ENCODE measurements around the gene PELI3.
"Not testable (repeated sequence)": the region's sequence is repeated elsewhere in the genome, so short reads cannot be mapped to it uniquely, and the experiment has no call there.

Gene PELI3, protein sequence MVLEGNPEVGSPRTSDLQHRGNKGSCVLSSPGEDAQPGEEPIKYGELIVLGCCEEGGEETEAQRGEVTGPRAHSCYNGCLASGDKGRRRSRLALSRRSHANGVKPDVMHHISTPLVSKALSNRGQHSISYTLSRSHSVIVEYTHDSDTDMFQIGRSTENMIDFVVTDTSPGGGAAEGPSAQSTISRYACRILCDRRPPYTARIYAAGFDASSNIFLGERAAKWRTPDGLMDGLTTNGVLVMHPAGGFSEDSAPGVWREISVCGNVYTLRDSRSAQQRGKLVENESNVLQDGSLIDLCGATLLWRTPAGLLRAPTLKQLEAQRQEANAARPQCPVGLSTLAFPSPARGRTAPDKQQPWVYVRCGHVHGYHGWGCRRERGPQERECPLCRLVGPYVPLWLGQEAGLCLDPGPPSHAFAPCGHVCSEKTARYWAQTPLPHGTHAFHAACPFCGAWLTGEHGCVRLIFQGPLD

DNA sequence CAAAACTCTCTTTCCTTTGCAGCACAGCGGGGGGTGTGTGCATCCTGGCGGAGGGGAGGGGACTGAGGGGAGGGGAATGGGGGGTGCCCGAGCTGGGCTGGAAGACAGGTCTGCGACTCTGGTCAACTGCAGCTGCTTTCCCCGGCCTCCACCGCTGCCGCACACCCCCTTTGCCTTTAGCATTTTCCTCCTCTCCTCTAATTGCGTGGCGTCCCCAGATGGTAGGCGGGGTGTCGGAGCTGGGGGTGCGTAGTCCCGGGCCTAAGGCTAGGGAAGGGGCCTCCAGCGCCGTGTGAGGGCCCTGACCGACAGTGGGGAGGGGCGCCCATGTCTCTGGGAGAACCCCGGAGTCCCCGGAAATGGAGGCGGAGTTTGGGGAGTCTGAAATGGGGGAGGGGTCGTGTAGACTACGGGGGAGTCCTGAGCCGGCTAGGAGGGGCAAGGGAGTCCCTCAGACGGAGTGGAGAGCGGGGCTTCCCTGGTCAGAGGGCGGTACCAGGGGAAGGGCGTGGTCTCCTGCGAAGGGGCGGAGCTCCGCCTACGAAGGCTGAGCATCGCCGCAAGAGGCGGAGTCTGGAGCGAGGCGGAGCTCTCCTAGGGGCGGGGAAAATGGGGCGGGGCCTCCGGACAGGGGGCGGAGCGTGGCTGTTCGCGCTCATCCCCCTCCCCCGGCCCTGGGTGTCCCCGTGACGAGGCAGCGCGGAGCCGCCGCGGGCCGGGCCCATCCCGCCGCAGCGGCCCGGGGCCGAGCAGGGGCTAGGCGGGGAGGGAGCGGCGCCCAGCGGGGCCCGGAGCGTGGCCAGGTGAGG, at the start of gene PELI3:
Gene PELI3 (plus strand): TSS at position 681 of the 809 bp plus-strand sequence. CDS start 1,224 bp downstream, outside the sequence.
- peak; percentile 76 to 88 for DNase-seq

DNA sequence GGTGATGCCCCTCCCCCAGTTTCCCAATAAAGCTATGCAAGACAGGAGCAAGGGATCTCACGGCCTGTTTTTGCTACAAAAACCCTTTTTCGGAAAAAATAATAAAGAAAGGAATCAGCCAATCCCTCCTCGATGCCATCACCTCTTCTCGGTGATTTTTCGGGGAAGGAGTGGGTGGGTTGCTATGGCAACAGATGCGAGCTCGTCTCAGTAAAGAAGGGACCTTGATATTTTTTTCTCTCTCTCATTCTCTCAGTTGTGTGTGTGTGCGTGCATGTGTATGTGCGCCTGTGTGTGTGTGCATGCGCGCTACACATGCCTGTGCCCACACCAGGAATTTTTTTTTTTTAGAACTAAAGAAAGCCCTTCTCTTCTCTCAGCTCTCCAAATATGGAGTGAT, 49.7 kb upstream of the PELI3 start:
- no peak for DNase-seq

DNA sequence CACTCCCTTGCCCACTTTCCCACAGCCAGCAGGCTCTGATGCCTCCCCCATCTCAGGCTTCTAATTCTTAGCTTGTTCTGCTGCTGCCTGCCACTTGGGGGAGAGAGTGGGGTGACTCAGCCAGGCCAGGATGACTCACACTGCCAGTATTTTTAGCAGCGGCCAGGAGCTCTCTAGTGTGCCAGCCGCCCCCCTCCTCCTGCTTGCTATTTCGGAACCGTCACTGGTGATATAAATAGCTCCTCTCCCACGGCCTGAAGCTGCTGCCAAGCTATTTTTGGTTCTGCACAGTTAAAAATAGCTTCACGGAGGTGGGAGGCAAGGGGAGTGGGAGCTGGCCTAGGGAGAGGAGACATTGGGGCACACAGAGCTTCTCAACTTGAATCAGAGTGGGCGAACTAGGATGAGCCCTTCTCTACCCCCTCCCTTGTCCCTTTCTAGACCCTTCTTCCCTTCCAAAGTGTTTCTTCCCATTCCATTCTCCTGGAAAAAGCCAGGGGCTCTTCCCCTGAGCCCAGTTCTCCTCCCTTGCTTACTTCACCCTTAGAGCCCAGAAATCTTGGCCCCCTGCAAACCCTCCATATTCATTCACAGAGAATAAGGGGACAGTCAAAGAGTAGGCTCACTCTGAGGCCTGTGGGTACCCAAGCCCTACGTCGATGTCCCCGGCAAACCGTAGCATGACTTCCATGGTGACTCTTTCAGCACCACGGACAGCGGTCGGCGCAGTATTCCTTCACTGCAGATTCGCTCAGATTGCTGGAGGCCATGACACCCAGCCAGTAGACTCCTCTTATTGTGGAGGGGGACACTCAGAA, 48.3 kb upstream of the PELI3 start:
- peak; percentile 45 to 71 for DNase-seq

DNA sequence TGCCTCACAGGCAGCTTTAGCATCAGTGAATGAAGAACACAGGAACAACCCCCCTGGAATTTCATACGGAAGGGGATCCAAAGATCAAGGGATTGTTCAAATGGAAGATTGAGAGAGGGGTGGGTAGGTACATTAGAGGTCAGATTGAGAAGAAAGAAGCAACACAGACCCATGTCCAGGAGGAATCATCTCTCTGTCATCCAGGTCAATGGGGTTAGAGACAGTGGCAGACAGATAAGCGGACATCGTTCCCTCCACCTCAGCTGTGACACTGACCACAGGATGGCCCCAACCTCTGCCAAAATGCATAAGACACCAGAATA, 47.8 kb upstream of the PELI3 start:
- DNase-seq: no peak

DNA sequence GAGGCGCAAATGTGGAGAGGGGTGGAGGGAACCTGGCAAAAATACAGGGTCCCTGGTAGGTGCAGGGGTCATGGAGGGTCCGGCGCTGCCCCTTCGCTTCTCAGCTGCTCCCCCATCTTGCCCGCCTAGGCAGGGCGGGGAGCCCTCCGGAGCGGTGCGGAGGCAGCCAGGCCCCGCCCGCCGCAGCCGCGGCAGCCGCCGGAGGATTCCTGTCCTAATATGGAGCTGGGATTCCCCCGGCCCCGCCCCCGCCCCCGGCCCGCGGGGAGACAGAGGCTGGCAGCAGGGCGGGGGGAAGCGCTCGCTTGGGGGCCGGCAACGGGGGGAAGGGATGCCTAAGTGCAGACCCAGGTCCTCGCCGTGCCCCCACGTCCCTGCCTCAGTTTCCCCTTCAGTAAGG, 46.9 kb upstream of the PELI3 start:
- DNase-seq: peak; percentile 28 to 51

DNA sequence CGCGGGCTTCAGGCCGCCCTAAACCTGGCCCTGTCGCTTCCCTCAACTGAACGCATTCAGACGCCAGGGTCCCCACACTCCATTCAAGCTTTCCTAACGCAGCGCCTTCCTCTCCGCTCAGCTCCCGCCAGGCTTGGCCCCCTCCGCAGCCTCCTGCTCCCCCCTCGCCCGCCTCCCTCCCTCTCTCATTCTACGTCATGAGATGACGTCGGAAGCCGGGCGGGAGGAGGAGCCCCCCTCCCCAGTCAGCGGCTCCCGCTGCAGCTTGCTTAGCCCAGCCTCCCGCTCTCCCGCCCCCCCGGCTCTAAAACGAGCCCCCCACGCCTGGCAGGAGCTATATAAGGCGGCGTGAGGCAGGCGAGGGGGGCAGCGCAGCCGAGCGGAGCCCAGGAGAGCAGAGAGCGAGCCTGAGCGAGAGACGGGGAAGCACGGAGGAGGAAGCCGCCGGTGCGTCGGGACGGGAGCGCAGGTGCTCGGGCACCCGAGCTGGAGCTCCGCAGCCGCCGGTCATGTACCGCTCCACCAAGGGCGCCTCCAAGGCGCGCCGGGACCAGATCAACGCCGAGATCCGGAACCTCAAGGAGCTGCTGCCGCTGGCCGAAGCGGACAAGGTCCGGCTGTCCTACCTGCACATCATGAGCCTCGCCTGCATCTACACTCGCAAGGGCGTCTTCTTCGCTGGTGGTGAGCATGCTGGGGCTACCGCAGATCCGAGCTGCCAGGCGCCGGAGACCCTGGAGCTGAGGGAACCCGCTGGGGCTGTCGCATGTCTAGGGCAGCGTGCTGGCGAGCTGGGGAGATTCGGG, 45.8 kb upstream of the PELI3 start, which contains the start of gene NPAS4:
Gene NPAS4 (plus strand): TSS at position 365 of the 806 bp plus-strand sequence. CDS start 145 bp downstream, at position 510.
- peak; percentile 75 to 80 for DNase-seq

DNA sequence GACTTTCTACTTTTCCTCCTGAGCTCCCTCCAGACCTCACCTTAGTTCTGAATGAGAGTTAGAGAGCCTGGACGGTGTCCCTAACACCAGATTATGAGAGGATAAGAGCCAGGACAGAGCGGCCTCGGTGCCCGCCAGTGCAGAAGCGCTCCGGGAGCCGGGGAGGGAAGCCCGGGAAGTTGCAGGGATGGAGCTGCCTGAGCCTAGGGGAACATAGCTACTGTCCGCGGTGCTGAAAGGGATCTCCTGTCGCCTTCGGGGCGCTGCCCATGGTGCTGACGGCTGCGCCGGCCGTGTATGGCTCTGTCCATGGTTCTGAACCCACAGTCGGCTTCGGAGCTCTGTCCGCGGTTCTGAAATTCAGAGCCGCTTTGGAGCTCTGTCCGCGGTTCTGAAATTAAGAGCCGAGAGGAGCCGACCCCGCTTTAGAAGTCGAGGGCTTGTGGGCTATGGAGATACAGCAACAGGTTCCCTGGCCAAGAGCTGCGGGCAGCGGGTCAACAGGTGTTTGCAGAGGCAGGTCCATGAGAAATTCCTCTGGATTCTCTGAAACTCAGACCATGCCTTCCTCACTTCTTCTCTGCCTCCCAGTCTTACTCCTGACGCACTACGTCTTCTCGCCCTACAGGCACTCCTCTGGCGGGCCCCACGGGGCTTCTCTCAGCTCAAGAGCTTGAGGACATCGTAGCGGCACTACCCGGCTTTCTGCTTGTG, 45.1 kb upstream of the PELI3 start:
- no peak for DNase-seq

- no peak for DNase-seq
These were observed 40.4 kb upstream of the PELI3 start for GRCh38 chr11:66426314-66426713.

DNA sequence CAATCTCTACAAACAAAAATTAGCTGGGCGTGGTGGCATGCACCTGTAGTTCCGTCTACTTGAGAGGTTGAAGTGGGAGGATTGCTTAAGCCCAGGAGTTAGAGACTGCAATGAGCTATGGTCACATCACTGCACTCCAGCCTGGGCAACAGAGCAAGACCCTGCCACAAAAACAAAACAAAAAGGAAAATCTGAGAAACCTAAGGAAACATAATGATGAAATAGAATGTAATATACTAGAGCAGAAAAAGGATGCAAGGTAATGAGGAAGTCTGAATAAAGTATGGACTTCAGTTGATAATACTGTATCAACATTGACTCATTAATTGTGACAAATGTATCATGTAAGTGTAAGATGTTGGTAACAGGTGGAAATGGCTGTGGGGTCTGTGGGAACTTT, 37.8 kb upstream of the PELI3 start:
- no peak for DNase-seq

DNA sequence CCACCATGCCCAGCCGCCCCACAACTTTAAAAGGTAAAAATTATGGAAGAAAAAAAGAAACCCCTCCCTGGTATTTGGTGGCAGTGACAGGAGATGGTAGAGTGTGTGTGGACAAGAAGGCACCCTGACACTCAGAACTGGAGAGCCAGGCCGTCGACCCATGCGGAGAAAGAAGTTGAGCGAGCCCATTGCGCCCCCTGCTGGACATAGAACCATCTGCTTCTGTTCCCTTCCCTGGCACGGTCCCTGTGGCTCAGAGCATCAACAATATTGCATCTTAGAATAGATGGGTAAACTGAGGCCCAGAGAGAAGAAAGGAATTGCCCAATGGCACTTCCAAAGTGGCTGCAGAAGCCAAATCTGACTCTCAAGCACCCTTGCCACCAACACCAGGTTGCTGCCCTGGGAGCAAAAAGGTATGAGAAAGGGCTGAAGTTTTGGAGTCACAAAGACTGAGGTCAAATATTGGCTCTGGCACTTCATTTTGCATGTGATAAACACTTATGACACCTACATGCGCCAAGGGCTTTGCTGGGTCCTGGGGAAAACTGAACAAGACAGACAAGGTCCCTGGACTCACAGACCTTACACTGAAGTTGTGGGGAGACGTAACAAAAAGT, 36.6 kb upstream of the PELI3 start:
- DNase-seq: peak; percentile 61 to 83

- DNase-seq: not testable (repeated sequence)
These were observed 35.4 kb upstream of the PELI3 start for GRCh38 chr11:66431287-66431686.

- not testable (repeated sequence) for DNase-seq
These were observed 34.8 kb upstream of the PELI3 start for GRCh38 chr11:66431871-66432329.

DNA sequence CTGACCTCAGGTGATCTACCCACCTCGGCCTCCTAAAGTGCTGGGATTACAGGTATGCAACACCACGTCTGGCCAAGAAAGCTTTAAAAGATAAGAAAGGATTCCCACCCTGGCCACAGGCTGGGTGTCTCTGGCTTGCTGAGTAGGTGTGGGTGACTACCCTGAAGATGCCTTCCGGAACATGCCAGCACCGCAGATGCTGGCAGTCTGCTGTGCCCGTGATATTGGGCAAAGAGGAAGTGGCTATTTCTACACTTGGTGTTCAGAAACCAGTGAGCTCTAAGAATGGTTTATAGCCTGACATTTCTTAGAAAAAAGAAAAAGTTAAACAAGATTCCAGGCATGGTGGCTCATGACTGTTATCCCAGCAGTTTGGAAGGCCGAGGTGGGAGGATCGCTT, 34.1 kb upstream of the PELI3 start:
- no peak for DNase-seq

DNA sequence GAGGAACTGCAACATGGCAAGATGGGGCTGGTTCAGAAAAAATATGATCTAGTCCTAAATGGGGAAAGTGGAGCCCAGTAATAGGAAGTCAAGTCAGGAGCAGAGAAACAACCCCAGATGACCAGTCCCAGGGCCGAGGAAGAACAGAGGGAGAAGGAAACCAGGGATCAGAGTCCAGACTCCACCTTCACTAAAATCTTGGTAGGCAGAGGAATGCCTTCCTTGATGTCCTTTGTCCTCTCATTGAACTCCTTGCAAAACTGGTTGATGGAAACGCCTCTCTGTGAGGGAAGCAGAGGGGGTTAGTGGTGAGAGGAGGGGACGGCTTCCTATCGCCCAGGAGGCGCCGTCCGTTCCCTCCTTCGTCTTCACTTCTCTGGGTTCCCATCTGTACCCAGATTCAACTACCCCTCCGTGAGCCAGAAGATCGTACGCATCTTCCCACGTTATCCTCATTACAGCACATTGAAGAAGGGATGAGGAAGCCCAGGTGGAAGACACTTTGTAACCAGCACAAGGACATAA, 28.7 kb upstream of the PELI3 start:
- no peak for DNase-seq

DNA sequence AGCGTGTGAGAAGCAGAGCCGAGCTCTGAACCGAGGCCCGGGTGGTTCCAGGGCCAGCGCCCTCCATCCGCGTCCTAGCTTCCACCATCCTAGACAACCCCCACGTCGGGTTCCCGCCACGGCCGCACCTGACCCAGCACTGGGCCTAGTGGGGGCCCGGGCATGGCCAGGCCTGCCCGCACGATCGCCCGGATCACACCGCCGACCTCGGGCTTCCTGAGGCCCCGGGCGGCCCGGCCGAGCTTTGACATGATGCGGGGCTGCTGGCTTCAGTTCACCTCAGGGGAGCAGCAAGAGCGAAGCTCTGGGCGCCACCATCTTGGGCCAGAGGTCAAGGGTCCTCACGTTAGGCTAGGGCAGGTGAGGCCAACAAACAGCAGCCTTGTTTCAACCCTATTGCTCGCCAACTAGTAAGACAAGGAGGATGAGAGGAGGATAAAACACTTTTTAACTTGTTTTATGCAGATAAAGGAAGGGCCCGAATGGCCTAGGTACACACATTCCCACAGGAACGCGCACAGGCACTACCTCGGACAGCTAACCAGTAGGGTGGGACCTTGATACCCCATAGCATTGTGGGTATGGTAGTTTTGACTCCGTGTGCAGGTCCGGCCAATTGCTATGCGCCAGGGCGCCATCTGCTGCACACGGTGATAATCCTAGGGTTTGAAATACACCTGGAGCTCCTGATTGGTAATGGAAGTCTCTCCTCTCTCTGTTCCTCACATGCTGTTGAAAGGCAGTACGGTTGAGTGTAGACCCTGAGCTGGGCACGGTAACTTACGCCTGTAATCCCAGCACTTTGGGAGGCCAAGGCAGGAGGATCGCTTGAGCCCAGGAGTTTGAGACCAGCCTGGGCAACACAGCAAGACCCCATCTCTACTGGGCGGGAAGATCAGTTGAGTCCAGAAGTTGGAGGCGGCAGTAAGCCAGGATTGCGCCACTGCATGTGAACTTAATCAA, 27.9 kb upstream of the PELI3 start, which contains the start of gene MRPL11:
Gene MRPL11 (minus strand): TSS at position 345 of the 963 bp plus-strand sequence. CDS start 94 bp downstream, at position 251.
- DNase-seq: peak; percentile 92 to 97

- not testable (repeated sequence) for DNase-seq
These were observed 26.4 kb upstream of the PELI3 start for GRCh38 chr11:66440101-66440939.

GRCh38 chr11:66440940-66441282, 25.8 kb upstream of the PELI3 start:
- DNase-seq: not testable (repeated sequence)

DNA sequence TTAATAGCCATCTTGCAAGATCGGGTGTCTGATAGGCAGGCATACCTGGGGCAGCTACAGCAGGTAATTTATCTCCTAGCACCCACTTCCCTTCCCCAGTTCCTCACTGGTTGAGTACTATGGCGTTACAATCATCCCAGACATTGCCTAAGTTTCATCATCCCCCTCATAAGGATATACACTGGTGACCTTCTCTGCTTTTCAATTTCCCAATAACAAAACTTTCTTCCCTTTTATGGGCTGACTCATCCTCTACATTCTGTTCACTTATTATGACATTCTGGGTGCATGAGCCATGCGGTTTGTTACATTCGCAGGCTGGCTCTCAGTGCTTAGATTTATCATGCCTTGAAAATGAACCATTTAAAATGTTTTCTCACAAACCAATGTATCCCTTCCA, 23.1 kb upstream of the PELI3 start:
- no peak for DNase-seq
